ENCODE results near the gene MRPS27.

DNA sequence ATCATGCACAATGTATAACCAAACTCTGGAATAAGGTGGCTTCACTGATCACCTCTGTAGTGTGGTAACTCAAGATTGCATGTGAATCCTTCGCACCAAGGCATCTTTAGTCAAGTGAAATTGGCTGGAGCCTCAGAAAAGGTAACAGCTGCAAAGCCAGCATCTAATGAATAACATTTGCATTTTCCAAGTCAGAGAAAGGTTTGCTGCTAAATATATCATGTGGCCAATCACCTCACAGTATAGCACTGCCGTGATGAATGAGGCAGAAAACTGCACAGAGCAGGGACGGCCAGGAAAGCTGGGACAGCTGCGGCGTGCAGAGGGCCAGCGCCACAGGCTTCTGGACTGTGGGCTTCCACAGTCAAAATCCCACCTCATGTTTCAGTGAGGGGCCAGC is 18.5 kb downstream of the MRPS27 start:
- TF ChIP-seq, protein P1, sequence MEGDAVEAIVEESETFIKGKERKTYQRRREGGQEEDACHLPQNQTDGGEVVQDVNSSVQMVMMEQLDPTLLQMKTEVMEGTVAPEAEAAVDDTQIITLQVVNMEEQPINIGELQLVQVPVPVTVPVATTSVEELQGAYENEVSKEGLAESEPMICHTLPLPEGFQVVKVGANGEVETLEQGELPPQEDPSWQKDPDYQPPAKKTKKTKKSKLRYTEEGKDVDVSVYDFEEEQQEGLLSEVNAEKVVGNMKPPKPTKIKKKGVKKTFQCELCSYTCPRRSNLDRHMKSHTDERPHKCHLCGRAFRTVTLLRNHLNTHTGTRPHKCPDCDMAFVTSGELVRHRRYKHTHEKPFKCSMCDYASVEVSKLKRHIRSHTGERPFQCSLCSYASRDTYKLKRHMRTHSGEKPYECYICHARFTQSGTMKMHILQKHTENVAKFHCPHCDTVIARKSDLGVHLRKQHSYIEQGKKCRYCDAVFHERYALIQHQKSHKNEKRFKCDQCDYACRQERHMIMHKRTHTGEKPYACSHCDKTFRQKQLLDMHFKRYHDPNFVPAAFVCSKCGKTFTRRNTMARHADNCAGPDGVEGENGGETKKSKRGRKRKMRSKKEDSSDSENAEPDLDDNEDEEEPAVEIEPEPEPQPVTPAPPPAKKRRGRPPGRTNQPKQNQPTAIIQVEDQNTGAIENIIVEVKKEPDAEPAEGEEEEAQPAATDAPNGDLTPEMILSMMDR (conservative IDR thresholded peaks at IDR 0.05; ENCODE audit: low read depth, low read length), result no peak
- TF ChIP-seq EZH2 (IDR thresholded peaks at IDR 0.05; ENCODE audit: borderline replicate concordance, low read depth, low read length, poor library complexity, severe bottlenecking), result no peak

Measured in A673 (cell line).